ENCODE measurements around the gene HDAC9.

- TF ChIP-seq EZH2phosphoT487 (IDR thresholded peaks at IDR 0.05; ENCODE audit: low read depth) (no peak), CTCF (IDR thresholded peaks at IDR 0.05; ENCODE audit: low read depth, low read length) (no peak)
Observed at GRCh38 chr7:18877874-18878273, 382.3 kb downstream of the HDAC9 start.

Data from OCI-LY3 (cell line).